ENCODE results near the gene FBXW7.
A peak's percentile ranks its signal among the peaks of the same experiment; 100 is the strongest.
"Not testable (repeated sequence)": the region's sequence is repeated elsewhere in the genome, so short reads cannot be mapped to it uniquely, and the experiment has no call there.

The FBXW7 gene

GRCh38 chr4:152544533-152544932, 8.6 kb upstream of the FBXW7 start:
- DNase-seq: not testable (repeated sequence)

- no peak for DNase-seq
Observed at GRCh38 chr4:152540941-152541340, 5.0 kb upstream of the FBXW7 start.

DNA sequence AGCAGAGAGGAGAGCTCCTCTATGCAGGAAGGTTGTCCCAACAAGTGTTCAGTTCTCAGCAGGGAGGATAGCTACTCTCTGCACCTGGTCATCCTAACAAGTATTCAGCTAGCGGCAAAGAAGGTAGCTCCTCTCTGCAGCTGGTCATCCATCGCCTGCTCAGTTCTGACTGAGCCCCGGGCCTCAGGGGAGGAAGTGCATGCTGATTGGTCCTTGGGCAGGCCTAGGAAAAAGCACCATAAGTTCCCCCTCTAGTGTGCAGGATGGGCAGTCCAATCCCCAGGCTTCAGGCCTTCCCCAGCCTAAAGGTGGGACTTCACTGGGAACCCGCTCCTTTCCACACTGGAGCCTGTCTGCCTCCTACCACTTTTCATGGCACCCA, 4.4 kb upstream of the FBXW7 start:
- no peak for DNase-seq

GRCh38 chr4:152539556-152540292, 3.8 kb upstream of the FBXW7 start:
- DNase-seq: no peak

GRCh38 chr4:152537881-152538280, 2.0 kb upstream of the FBXW7 start:
- no peak for DNase-seq

- peak; percentile 91 for DNase-seq
Observed at GRCh38 chr4:152536545-152537182, 772 bp upstream of the FBXW7 start.

DNA sequence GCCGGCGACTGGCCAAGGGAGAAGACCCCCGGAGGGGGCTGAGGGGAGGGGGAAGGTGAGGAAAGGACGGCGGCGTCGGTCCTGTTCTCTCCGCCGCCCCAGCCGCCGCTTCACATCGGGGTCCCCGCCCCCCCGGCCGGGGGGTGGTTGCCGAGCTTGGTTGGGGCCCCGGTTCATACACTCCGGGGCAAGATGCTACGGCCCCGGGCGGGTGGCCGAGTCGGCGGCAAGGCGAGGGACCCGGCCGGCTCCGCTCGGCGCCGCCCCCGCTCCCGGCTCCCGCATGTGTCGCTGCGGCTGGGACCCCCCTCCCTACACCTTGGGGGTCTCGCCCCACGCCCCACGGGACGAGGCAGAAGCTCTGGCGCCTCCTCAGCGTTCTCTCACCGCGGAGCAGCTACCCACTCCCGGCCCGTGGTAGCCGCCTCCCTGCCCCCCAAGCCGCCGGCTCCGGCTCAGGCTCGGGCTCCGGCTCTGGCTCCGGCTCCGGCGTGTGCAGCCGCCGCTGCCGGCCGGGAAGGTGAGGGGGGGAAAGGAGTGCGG, 461 bp downstream of the FBXW7 start:
- no peak for DNase-seq

DNA sequence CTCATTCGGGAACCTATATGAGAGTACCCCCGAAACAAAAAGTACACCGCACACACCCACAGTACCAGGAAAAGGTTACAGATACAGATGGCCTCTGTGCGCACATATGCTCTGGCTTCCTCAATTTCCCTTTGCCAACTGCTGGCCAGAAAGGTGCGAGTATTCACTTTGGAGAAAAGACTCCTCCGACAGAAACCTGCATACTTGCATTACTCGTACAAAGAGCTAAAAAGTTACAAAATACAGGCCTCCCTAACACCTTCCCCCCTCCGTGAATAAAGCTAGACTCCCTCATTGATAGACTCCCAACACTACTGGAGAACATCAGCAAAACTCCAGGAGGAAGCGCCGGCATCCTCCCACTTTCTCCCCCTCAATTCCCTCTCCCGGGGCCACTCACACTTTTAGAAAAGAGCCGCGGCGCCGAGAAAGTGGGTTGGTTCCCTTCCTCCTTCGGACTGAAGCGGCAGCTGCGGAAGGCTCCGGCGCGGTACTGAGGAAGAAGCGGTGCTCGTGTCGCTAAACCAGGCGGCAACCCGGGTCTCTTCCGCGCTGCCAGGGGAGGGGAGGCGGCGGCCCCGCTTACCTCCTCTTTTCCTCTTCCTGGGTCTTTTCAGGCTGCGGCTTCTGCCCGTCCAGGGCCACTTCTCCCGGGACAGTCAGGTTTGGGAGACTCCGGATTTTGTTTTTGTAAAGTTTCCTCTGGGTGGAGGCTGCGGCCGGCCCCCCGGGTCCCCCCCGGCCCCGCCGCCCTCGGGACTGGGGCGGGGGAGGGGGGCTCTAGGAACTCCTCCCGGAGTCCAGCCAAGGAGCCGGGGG, 1.1 kb downstream of the FBXW7 start:
- peak; percentile 69 for DNase-seq

GRCh38 chr4:152531479-152531878, 4.4 kb downstream of the FBXW7 start:
- DNase-seq: no peak

DNA sequence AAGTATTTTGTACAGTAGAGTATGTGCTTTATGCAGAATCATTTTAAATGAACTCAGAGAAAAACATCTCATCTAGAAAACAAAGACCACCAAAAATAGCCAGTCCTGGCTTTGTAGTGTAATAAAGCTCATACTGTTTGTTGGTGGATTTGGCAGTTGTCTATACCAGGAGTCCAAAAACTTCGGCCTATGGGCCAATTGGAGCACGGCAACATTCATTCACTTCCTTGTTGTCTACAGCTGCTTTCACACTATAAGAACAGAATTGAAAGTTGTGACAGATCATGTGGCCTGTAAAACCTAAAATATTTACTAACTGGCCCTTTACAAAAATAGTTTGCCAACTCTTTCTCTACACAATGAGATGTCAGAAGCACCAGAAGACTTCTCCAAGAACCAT, 5.3 kb downstream of the FBXW7 start:
- no peak for DNase-seq

GRCh38 chr4:152529880-152530279, 6.0 kb downstream of the FBXW7 start:
- no peak for DNase-seq

DNA sequence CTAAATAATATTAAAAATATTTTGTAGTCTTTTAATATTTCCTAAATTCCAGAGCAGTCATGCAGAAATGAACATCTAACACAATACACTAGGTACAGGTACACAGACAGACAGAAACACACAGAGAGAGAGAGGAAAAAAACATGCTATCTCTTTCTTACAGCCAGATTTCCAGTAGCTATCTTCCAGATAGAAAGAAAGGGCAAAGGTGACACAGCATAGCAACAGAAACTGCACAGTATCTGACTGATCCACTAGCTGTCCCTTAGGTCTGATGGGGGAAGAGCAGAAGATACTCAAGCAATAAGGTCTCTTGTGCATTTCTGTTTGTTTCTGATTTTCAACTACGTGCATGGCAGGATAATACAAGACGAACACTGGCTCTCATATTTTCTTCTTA, 7.8 kb downstream of the FBXW7 start:
- peak; percentile 56 for DNase-seq

DNA sequence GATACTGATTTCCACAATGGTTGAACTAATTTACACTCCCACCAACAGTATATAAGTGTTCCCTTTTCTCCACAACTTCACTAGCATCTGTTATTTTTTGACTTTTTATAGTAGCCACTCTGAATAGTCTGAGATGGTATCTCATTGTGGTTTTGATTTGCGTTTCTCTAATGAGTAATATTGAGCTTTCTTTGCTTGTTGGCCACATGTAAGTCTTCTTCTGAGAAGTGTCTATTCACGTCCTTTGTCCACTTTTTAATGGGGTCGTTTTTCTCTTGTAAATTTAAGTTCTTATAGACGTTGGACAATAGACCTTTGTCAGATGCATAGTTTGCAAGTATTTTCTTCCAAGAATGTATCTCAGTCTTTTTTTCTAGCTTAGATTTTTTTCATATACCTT, 10.0 kb downstream of the FBXW7 start:
- no peak for DNase-seq

GRCh38 chr4:152524427-152524826, 11.5 kb downstream of the FBXW7 start:
- DNase-seq: no peak

GRCh38 chr4:152523731-152524130, 12.2 kb downstream of the FBXW7 start:
- no peak for DNase-seq

GRCh38 chr4:152522754-152523153, 13.1 kb downstream of the FBXW7 start:
- peak; percentile 47 for DNase-seq

- no peak for DNase-seq
Observed at GRCh38 chr4:152522245-152522644, 13.6 kb downstream of the FBXW7 start.

DNA sequence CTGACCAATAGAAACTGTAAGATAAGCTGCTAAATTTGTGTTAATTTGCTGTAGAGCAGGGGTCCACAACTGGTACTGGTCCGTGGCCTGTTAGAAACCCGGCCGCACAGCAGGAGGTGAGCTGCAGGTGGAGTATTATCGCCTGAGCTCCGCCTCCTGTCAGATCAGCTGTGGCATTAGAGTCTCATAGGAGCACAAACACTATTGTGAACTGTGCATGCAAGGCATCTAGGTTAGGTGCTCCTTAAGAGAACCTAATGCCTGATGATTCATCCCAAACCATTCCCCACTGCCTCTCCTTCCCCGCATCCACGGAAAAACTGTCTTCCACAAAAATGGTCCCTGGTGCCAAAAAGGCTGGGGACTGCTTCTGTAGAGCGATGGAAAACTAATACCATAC, 19.7 kb downstream of the FBXW7 start:
- DNase-seq: no peak

DNA sequence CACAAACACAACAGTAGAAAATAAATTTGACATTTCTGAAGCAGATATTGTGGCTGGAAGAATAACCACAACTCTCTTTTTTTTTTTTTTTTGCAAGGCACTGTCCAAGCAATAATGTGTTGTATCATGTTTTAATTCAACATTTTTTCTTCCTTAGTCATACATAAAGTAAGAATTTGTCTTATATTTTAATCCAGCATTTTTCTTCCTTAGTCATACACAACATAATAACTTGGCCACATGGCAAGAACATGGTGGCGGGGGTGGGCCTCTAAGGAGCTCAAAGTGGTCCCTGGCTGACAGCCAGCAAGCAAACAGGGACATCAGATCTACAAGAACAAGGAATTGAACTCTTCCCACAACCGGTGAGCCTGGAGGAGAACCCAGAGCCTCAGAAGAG, 20.2 kb downstream of the FBXW7 start:
- DNase-seq: peak; percentile 31

DNA sequence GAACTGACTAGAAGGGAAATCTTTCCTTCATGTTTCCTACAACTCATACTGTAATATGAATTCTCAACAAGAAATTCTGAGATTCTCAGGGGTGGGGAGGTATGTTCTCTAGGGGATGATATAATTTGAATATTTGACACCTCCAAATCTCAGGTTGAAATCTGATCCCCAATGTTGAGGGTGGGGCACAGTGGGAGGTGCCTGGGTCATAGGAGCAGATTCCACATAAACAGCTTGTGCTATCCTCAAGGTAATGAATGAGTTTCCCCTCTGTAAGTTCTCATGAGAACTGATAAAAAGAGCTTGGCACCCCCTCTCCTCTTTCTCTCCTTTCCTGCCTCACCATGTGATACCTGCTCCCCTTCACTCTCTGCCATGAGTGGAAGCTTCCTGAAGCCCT, 21.5 kb downstream of the FBXW7 start:
- DNase-seq: no peak

- DNase-seq: no peak
Observed at GRCh38 chr4:152513078-152513477, 22.8 kb downstream of the FBXW7 start.

DNA sequence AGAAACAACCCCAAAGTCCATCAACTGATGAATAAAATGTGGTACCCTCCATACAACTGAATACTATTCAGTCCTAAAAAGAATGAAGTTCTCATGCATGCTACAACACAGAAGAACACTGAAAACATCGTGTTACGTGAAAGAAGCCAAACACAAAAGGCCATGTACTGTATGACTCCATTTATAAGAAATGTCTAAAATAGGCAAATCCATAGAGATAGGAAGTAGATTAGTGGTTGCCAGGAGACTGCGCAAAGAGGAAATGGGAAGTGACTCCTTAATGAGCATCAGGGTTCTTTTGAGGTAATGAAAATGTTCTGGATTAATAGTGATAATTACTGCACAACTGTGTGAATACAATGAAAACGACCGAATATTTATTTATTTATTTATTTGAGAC, 23.4 kb downstream of the FBXW7 start:
- DNase-seq: no peak

DNA sequence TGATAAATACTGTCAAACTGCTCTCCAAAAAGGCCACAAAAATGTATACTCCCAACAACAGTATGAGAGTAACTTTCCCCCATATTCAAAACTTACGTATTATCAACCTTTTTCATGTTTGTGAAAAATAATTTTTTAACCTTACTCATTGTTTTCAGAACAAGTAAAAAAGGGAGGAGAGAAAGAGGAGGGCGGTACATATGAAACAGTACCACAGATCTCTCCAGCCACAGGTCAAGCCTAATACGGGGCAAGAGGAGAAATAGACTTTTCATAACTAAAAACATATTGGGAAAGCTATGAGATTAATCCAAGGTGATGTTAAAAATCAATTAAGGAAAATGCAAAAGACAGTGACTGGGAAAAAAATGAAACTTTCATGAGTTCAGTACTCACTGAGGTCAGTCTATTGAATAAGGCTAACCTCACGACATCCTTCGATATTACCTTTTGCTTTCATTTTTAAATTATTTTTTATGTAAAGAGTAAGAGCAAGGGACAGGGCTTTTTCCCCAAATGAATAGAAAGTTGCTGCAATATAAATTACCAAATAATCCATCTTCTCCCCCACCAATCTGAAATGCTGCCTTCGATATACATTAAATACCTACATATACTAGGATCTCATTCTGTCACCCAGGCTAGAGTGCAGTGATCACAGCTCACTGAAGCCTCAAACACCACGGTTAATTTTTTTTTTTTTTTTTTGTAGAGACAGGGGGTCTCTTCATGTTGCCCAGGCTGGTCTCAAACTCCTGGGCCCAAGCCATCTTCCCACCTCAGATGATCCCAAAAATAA, 25.3 kb downstream of the FBXW7 start:
- DNase-seq: peak; percentile 85

Measured in OCI-M1 (cell line).